ENCODE results near the gene MED12L. TPM values are rescaled to one million over a fixed set of nuclear protein-coding genes. Genes with fewer than 3 reads are reported as not detected.

Gene MED12L
- total and polyA plus RNA-seq, 9 of the 15 experiments (the other 6 are each of a cell fraction or from before 2014, with no cell fraction given): not detected

- POLR2A ChIA-PET: no interaction called here
- FAIRE-seq (no peak), DNase-seq (ENCODE audit: extremely low read depth in 1 of 4, low spot score in 3 of 4) (no peak), ATAC-seq (no peak)
- H3K36me3 ChIP-seq (ENCODE audit: control insufficient read depth, insufficient read depth, low read length): no peaks in the 10 kb centered on the region
- in situ Hi-C loops (cut with MboI) (no loop called here), intact Hi-C loops (cut with micrococcal nuclease) (no loop called here)
- H2AFZ ChIP-seq (ENCODE audit: low read depth, low read length): no peak overlapping the region
- H3K79me2 ChIP-seq (ENCODE audit: control insufficient read depth, insufficient read depth, low read length): no peaks in the 10 kb centered on the region
- H3K4me2 ChIP-seq (ENCODE audit: insufficient read depth, low read length): no peak overlapping the region
- no peak overlapping the region for H3K27ac ChIP-seq (ENCODE audit: extremely low read depth, low read depth, low read length)
- BruUV-seq (replicated peaks): no TSS peak
- H3K4me1 ChIP-seq (replicated peaks in 1 of 2; ENCODE audit: control insufficient read depth in 2 of 2, insufficient read depth in 2 of 2, low read length in 2 of 2): no peaks in the 10 kb centered on the region
- peaks cover 2 to 8% of the 10 kb centered on the region in 2 experiments; a peak in 3 of 5 replicates for H3K27me3 ChIP-seq (ENCODE audit: control insufficient read depth in 2 of 2, insufficient read depth in 2 of 2, low read length in 2 of 2)
- H3K4me3 ChIP-seq: no peak overlapping the region
- no peaks in the 10 kb centered on the region for H4K20me1 ChIP-seq (replicated peaks; ENCODE audit: control insufficient read depth, insufficient read depth, low read length)
- no peak overlapping the region for H3K9ac ChIP-seq (ENCODE audit: insufficient read depth in 1 of 2, low read depth in 2 of 2, low read length in 2 of 2)
- no peaks in the 10 kb centered on the region for H3K9me3 ChIP-seq (replicated peaks; ENCODE audit: control insufficient read depth, insufficient read depth, low read depth, low read length)
- H3K9me1 ChIP-seq (ENCODE audit: control insufficient read depth, insufficient read depth, low read length): no peaks in the 10 kb centered on the region
- CTCF ChIA-PET (ENCODE audit: low intra/inter-chr PET ratio): no interaction called here
- TF ChIP-seq ZMIZ1 (IDR thresholded peaks at IDR 0.05; ENCODE audit: low read depth in 2 of 2, low read length in 2 of 2) (no peak), FOXP1 (CRISPR knock-in tag; IDR thresholded peaks at IDR 0.05) (no peak), ZKSCAN8 (CRISPR knock-in tag; IDR thresholded peaks at IDR 0.05) (no peak), ETV5 (CRISPR knock-in tag; IDR thresholded peaks at IDR 0.05; ENCODE audit: low read depth) (no peak), MXD1 (CRISPR knock-in tag; IDR thresholded peaks at IDR 0.05; ENCODE audit: borderline replicate concordance, poor library complexity, severe bottlenecking) (no peak), KLF16 (IDR thresholded peaks at IDR 0.05) (no peak), GMEB1 (CRISPR knock-in tag; IDR thresholded peaks at IDR 0.05) (no peak), ZNF318 (IDR thresholded peaks at IDR 0.05; ENCODE audit: borderline replicate concordance in 1 of 2, low read depth in 1 of 2) (no peak), NCOA1 (IDR thresholded peaks at IDR 0.05; ENCODE audit: low read depth) (no peak)
These were observed 232.8 kb downstream of the MED12L start for GRCh38 chr3:151318313-151318712.

All from K562 (cell line).